Right ventricle myocardium superior (tissue), 1 donor: ENCODE measurements around the gene VAMP2. TPM values are rescaled to one million over a fixed set of nuclear protein-coding genes. Genes with fewer than 3 reads are reported as not detected.
"Not testable (repeated sequence)": the region's sequence is repeated elsewhere in the genome, so short reads cannot be mapped to it uniquely, and the experiment has no call there.

Experiments
- ATAC-seq: fragments of 200-7000 bp; cut with Tn5 transposase; one replicate; pipeline ENCODE4 v1.9.1; 2020; ENCODE audit warnings: mild to moderate bottlenecking; ENCODE audit not compliant: poor library complexity
- DNase-seq: peaks from one replicate; pipeline ENCODE4 v3.0.0-alpha.2; 2020
- intact Hi-C: fragments of 100-400 bp; cut with DNase I; formaldehyde crosslinking; loops from one replicate; pipeline ENCODE4 v1.11.2; 2022
- total RNA-seq: library from RNA; stranded (reverse); fragmentation: NEBNext Ultra II Directional; extraction: Animal tissue kit (Norgen Biotek cat#: 25700); gene quantifications from one replicate; pipeline ENCODE4 v1.2.1, GENCODE V29; 2021
- donor health status: DM: no; HTN: yes; CAD: no; lungs with severe emphysema.

The VAMP2 gene
- total RNA-seq, 1 donor from 2014 or later = 54.8 TPM

DNA sequence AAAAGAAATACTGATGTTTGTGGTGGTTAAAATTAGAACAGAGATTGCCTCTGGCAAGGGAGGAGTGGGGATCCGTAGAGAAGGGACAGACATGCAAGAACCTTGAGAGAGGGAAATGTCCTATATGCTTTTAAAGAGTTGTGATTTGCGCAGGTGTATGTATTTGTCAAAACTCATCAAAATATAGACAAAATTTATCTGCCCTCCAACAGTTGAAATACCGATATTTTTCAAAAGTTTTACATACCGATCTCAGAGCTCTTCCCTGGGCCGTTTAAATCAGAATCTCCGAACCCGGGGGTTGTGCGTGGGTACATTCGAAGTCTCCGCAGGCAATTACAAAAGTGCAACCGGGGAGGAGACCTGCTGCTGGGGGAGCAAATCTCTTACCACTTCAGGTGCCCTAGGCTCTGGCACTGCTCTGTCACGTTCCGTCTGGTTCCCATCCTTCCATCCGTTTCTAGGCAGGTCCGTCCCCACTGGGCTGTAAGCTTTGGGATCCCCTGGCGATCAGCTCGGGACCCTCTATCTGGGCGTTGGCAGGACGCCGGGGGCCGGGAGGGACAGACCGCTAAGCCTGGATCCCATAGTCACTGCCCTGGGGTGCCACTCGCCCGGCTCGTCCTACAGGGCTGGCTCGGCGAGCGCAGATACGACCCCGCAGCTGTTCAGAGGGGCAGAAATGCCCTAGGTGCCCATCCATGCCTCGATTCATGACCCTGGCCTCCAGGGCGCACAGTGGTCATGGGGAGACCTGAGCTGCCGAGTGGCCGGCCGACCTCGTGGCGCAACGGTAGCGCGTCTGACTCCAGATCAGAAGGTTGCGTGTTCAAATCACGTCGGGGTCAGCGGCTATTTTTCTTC is 23.1 kb upstream of the VAMP2 start:
- peak; percentile 60 for ATAC-seq
- intact Hi-C loops = loop anchor here (2.0 kb wide), 2 partner anchors 35 to 67 kb away; partner anchors contain the start of gene ALOXE3
- DNase-seq = peak; percentile 92

DNA sequence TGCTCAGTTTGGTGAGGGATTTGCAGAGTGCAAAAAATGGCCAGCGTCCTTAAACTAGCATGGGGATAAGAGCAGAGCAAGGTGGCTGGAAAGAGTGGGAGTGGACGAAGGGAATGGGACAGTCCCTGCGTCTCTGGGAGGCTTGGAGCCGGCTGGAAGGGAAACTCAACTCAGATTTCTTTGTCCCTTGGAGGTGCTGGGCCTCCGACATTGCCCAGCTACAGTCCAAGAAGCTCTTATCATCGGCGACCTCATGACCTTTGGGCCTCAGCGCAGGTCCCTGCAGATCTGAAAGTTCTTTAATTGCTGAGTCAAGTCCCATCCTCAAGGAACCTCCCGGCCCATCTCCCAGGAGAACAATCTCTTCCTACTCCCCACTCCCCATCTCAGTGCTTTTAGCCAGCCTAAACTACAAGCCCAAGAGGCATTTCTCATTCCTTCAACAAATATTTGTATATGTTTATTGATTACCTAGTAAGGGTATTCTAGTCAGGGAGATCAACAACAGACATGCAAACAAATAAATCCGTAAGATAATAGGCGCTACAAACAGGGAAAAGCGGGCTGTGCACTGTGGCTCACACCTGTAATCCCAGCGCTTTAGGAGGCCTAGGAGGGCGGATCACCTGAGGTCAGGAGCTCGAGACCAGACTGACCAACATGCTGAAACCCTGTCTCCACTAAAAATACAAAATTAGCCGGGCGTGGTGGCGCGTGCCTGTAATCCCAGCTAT is 14.4 kb upstream of the VAMP2 start:
- ATAC-seq (no peak), DNase-seq (peak; percentile 17)
- intact Hi-C loops = no loop called here

DNA sequence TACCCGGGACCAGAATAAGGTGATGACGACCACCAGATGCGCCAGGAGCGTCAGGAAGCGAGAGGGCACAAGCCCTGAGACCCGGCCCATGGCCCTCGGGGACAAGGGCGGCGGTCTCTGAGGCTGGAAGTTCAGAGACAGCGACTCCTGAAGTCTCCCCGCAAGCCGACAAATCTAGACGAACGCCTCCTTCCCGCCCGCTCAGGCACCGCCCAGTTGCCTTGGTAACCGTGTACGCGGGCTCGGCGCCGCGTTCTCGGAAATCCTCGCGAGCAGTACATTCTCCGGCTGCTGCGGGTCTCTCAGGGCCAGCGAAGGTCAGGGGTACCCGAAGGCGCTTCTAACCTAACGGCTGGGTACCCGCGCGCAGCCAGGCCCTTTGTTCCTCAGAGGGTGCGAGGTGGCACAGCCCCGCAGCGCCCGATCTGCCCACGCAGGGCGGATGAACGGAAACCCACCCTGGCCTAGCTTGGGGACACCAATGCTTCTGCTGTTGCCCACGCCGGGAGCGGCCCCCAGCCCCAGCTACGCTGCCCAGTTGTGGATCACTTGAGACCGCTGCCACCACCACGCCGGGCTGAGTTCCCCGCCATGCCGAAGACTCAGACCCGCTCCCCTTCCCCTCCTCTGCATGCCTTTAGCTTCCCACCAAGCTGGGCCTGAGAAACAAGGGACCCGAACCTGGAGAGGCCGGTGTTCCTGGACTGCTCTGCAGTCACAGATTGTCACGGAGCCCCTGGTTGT is 13.6 kb upstream of the VAMP2 start, which contains the start of gene TMEM107:
Gene TMEM107 (minus strand): TSS at position 184 of the 744 bp plus-strand sequence. CDS start 94 bp downstream, at position 90.
- intact Hi-C loops = no loop called here
- peak; percentile 94 for DNase-seq
- peak; percentile 83 for ATAC-seq

DNA sequence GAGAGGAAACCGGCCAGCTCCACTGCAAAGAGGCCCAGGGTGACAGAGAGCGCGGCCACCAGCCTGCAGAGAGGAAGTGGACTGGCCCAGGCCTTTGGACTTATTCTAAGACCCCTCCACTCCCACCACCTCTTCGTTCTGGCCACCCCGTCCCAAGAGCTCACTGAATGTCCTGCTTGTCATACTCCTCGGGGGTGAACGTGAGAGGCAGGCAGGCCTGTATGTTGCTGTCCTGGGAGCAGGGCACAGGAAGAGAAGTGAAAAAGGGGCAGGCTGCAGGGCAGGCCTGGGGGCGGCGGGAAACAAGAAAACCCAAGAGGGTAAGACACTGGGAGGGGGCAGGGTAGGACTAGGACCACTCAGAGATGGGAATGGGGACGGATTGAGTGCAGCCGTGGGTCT is 13.0 kb upstream of the VAMP2 start:
- DNase-seq (peak; percentile 55), ATAC-seq (peak; percentile 1)
- intact Hi-C loops = no loop called here

DNA sequence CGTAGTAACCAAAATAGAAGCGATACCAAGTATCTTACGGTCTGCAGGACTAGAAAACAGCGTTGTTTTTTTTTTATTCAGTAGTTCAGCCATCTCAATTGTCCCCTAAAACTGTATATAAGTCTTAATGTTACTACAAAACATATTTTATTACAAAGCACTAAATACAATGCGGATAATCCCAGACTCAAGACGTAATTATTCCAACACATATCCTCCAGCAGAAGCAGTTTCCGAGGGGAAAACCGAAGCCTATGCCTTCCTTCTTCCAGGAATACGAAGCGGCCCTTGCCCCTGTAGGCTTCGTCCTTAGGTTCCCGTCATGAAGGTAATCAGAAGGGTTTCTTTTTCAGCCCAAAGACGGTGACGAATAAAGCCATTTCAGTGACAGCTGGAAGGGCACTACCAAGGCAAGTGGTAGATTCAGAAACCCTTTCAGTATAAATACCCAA is 11.1 kb upstream of the VAMP2 start:
- DNase-seq (peak; percentile 14), ATAC-seq (no peak)
- intact Hi-C loops = no loop called here

DNA sequence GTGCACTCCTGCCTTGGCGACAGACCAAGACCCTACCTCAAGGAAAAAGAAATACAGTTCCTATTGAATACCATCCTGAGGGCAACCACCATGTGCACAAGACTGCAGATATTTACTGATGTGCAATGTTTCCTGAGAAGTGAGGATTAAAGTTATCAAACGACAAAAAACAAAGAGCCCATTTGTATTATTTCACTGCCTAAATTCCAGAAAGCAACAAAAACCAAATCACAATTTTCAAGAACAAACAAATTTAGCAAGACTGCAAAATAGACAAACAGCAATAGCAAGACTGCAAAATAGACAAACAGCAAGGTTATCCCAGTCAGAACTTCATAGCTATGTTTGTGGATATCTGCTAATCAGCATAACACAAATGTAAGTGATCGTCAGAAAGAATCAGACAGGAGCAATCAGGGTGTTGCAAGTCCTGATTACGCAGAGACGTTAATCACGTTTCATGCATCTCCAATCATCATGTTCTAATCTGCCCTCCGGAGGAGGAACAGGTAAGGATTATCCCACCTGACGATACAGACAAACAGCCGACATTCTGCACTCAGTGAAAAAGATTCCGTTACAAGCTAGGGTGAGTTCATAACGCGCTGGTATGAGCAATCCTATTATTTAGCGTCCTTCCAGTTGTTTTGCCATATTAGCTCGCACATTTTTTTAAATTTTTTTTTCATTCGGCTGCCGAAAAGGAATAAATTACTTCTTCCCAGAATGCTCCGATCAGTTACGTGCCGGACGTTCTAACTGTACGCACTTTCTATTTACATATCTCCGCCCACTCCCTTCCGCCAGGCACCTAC is 10.5 kb upstream of the VAMP2 start:
- ATAC-seq (peak; percentile 90), DNase-seq (peak; percentile 80)
- intact Hi-C loops = no loop called here

DNA sequence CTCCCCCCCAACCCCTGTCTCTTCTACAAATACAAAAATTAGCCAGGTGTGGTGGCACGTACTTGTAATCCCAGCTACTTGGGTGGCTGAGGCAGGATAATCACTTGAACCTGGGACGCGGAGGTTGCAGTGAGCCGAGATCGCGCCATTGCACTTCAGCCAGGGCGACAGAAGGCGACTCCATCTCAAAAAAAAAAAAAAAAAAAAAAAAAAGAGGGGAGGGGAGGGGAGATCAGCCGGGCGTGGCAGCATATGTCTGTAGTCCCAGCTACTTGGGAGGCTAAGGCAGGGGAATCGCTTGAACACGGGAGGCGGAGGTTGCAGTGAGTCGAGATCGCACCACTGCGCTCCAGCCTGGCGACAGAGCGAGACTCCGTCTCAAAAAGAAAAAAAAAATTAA is 7.4 kb upstream of the VAMP2 start:
- DNase-seq = peak; percentile 20
- intact Hi-C loops = not testable (repeated sequence)

DNA sequence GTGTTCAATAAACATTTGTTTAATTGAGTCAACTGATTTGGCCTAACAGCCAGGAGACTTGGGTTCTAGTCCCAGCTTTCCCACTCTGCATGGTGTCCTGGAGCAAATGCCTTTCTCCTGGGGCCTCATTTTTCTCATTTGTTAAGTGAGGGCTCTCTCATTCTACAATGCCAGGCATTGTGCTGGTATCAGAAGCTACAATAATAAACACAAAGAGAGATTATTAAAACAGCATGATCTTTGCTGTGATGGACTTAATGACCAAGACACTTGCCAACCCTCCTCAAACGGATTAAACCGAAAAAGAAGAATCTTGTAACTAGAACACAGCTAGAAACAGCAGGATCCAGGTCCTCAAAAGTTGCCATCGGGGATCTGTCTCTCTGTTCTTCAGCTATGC is 4.8 kb upstream of the VAMP2 start:
- intact Hi-C loops = no loop called here
- ATAC-seq (no peak), DNase-seq (no peak)

More for the DNA sequence above, 7.4 kb upstream of the VAMP2 start:
- not testable (repeated sequence) for ATAC-seq

DNA sequence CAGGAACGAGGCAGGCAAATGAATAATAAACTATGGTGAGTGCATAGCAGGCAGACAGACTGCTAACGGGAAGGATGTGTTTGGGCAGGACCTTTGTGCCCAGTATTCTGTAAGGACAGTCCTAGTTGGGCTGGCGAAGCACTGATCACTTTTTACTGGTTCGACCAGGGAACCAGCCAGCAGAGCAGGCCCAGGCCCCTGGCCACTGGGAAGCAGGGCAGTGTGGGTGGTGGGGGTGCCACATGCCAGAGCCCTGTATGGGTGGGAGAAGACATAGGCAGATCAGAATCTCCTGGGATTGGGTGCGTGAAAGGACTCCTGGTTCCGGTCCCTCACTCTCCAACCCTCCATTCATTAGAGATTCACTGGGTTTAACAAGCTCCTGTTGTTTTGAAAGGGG is 4.0 kb upstream of the VAMP2 start:
- no peak for DNase-seq
- ATAC-seq = no peak
- intact Hi-C loops = no loop called here

DNA sequence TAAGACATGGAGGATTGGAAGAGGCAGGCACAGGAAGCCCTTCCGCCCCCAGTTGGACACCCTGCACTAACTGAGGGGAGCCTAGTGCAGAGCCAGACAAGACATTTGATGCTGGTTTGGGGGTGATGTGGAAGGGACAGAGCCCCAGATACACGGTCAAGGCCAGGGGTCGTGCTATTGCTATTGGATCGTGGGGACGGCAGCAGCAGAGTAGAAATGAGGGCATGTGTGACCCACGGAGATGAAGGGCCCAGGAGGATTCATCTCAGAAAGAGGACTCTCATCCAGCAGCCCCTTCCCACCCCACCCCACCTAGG is 2.0 kb upstream of the VAMP2 start:
- intact Hi-C loops = loop anchor here (5.0 kb wide), 1 partner anchor 42 kb away; the partner anchor contains the start of gene HES7
- DNase-seq (peak; percentile 40), ATAC-seq (no peak)

DNA sequence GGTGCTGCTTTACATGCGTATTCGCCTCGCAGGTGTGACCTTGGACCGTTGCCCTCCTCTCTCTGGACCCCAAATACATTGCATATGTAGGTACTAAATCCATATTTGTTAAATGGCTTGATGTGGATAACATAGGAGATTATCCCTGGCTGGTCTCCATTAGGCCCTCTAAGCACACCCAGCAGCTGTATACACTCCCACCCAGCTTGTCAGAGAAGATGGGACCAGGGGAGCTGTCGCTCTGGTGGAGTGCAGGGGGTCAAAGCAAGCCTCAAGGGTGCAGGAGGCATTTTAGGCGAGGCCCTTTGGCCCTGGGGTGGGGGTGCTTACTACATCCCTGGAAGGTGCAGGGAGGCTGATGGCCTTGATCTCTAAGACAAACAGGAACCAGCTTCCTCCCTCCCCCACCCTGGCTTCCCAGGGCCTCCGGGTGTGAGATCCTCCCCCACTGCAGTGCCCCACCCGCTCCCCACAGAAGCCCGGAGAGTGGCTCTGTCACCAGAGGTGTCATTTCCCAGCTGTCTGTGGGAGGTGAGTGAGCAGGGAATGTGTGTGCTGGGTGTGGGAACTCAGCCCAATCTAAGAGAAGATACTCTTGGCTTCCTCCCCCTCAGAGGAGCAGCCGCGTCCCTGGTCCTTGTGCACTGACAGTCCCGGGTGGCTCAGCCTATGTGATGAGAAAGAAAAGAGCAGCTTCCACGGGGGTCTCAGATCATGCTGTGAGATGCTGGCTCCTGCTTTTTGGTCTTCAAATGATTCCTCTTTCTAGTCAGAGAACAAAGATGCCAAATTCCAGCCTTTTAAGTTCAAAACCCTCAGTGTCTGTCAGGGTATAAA is 1.4 kb upstream of the VAMP2 start:
- DNase-seq (peak; percentile 90), ATAC-seq (peak; percentile 80)
- intact Hi-C loops = loop anchor here (5.0 kb wide), 1 partner anchor 42 kb away; the partner anchor contains the start of gene HES7

DNA sequence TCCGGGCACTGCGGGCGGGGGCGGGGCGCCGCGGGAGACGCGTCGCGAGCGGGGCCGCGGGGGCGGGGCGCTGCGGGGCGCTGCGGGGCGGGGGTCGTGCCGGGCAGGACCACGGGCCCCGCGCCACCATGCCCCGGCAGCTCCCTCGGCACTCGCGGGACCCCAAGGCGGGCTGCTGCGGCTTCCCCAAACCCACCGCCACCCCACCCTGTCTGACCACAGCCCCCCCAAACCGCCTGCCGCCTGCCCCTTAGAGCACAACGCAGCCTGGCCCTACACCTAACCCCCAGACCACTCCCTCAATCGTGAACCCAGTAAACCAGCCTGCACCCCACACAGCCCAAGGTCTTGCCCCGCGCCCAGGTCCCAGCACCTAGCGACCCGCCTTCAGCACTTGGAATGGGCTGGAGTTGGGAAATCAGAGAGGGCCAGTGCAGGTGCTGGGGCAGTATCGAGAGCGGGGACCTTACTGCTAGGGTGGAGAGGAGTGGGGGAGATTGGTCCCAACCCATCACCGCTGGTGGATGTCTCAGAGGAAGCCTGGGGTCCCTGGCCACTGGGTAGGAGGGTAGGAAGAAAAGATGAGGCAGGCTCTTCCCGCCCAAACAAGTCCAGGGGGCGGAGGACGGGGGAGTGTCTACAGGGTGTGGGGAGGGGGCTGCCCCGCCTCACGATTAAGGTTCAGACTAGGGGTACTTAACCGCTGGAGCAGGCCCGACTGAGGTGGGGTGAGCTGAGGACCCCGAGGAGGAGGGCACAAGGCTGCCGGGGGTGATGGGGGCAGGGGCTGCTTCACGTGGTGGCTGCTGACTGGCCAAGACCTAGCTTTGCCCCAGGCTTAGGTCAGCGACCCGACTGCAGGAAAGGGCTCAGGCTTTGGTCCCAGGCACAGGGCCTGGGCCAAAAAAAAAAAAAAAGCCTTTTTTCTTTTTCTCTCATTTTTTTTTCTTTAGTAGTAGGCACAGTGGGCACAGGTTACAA is 539 bp upstream of the VAMP2 start:
- peak; percentile 54 for DNase-seq
- peak; percentile 8 for ATAC-seq
- intact Hi-C loops = loop anchor here (5.0 kb wide), 1 partner anchor 41 kb away; the partner anchor contains the start of gene HES7

DNA sequence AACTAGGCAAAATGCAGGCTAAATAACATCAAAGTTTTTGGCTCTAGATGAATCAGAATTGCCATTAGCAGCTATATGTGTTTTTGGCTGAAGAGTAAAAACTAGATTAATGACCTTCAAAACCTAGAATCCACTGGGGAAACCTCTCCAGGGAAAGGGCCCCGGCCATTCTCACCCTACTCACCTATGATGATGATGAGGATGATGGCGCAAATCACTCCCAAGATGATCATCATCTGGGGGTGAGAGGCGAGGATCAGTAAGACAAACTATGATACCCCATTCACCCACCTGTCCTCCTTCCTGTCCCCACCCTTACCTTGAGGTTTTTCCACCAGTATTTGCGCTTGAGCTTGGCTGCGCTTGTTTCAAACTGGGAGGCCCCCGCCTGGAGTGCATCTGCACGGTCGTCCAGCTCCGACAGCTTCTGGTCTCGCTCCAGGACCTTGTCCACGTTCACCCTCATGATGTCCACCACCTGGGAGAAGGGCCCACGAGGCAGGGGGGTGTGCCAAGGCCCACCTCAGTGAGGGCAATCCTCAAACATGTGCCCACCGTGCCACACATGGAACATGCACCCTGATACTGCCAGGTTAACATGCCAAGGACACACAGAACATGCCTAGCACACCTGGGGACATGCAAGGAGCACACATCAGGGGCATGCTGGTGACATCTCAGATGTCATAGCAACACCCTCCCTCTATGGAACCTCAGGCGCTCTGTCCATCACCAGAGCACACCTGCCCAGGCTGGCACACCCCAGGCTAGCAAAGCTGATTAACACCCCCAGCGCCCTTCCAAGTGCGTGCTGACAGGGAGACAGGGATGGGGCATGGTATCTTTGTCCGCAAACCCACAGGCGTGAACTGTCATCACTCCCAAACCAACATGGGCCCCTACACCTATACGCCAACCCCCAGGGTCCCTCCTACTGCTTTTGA is 1.2 kb downstream of the VAMP2 start:
- ATAC-seq (no peak), DNase-seq (peak; percentile 42)
- intact Hi-C loops = loop anchor here (5.0 kb wide), 1 partner anchor 39 kb away; the partner anchor contains the start of gene HES7

DNA sequence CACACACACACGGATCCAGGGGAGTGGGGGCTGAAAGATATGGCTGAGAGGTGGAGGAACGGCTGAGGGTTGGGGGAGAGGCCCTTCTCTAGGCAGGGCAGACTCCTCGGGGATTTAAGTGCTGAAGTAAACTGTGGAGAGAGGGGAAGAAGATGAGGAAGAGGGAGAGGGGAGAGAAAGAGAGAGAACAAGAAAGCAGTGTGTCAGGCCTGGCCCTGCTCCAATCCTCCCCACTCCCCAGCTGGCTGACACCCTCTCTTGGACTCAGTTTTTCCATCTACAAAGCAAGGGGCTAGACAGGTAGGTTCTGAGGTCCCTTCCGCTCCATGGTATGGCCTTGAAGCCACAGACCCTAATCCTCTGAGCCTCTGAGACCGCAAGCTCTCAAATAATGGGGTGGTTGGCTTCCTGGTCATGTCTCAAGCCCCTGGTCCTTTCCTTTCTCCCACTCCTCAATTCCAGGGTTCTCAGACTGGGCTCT is 2.0 kb downstream of the VAMP2 start:
- intact Hi-C loops = loop anchor here (5.0 kb wide), 1 partner anchor 38 kb away; the partner anchor contains the start of gene HES7
- ATAC-seq = no peak

DNA sequence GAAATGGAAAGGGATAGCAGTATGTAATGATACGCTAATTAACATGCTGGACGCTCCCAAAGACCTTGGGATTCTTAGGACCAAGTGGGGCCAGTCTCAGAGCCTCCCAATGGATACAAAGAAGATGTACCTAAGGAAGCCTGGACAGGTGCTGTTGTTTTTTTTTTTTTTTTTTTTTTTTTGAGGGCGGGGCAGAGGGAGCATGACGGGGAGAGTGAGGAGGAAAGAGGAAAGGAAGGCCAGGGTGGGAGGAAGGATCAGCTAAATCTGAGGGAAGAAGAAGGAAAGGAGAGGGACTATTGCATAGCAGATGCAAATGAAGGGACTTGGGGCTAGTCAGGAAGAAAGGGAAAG is 2.5 kb downstream of the VAMP2 start:
- intact Hi-C loops = loop anchor here (5.0 kb wide), 1 partner anchor 38 kb away; the partner anchor contains the start of gene HES7
- DNase-seq (no peak), ATAC-seq (no peak)

More for the DNA sequence above, 2.0 kb downstream of the VAMP2 start:
- DNase-seq = peak; percentile 23
